ENCODE data around the gene PRKCD. TPM values are rescaled to one million over a fixed set of nuclear protein-coding genes. Genes with fewer than 3 reads are reported as not detected.

PRKCD gene
- total RNA-seq, 1 donor from 2014 or later = 17.1 TPM

DNA sequence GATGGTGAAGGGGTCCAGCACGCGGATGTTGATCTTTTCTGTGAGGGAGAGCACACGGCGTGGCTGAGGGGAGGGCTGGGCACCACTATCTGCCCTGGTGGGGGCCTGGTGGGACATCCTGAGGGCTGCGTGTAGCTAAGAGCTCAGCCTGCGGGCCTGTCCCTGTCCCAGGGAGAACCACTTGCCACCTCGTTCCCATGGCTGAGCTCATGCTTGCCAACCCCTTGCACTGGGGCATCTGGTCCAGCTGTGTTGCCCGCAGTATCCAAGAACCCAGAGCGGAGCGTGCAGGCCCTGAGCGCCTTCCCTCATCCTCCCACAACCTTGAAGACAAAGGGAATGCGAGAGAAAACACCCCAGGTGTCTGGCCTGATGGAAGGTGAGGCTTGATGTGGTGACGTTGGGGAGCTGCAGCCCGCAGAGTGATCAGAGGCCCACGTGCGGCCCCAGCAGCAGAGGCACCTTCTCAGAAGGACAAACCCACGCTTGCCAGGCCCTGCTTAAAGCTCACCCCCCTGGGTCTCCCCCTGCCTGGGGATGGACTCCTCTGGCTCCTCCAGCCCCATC lies 65.9 kb downstream of the PRKCD start:
- no peaks in the 10 kb centered on the region for H3K4me1 Mint-ChIP-seq (ENCODE audit: low read depth)
- no peaks in the 10 kb centered on the region for H3K27me3 Mint-ChIP-seq (ENCODE audit: low read depth)
- peak overlapping the region; percentile 17 for H3K27ac Mint-ChIP-seq (ENCODE audit: unreplicated experiment)
- H3K9me3 Mint-ChIP-seq (ENCODE audit: low read depth) = no peaks in the 10 kb centered on the region
- peaks cover 37% of the 10 kb centered on the region for H3K36me3 Mint-ChIP-seq (ENCODE audit: low read depth)
- DNase-seq (ENCODE audit: low spot score) = peak; percentile 69
- no peak overlapping the region for H3K4me3 Mint-ChIP-seq (ENCODE audit: unreplicated experiment)
- TF ChIP-seq, protein P1, sequence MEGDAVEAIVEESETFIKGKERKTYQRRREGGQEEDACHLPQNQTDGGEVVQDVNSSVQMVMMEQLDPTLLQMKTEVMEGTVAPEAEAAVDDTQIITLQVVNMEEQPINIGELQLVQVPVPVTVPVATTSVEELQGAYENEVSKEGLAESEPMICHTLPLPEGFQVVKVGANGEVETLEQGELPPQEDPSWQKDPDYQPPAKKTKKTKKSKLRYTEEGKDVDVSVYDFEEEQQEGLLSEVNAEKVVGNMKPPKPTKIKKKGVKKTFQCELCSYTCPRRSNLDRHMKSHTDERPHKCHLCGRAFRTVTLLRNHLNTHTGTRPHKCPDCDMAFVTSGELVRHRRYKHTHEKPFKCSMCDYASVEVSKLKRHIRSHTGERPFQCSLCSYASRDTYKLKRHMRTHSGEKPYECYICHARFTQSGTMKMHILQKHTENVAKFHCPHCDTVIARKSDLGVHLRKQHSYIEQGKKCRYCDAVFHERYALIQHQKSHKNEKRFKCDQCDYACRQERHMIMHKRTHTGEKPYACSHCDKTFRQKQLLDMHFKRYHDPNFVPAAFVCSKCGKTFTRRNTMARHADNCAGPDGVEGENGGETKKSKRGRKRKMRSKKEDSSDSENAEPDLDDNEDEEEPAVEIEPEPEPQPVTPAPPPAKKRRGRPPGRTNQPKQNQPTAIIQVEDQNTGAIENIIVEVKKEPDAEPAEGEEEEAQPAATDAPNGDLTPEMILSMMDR (IDR thresholded peaks at IDR 0.05) = no peak

DNA sequence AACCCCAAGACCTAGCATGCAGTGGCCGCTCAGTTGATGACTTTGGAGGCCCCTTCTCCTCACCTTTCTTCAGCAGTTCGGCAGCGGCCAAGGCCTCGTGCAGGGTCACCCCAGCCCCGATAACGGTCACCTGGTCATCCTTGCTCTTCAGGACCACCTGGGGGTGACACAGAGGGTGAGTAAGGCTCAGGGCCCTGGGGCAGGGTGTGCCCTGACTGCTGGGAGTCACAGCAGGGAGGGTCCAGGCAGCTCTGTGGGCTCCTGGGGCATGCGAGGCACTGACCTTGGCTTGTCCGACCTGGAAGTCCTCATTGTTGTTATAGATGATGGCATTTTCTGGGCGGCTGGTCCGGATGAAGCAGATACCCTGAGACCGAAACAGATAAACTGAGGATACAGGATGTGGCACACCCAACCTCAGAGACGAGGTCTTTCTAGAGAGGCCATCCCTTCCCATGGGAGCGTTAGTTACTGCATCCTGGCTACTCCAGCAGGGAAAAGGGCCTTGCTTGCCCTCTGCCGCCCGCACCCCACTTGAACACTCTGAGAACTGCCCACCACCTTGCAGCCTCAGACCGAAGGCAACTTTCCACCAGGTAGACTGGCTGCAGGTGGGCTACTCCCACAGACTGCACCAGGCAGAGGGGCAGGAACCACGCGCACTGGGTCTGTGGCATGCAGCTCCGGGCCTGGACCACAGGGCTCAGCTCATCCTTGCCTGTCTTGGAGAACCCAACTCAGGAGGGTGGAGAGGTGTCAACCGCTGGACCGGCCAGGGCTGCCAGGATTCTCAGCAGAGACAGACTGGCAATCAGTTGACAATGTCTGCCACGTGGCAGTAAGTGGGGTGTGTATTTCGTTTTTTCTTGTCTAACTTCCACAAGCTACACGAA lies 67.2 kb downstream of the PRKCD start:
- DNase-seq (ENCODE audit: low spot score) = peak; percentile 87
- H3K36me3 Mint-ChIP-seq (ENCODE audit: low read depth) = peaks cover 42% of the 10 kb centered on the region
- H3K9me3 Mint-ChIP-seq (ENCODE audit: low read depth) = no peaks in the 10 kb centered on the region
- H3K27me3 Mint-ChIP-seq (ENCODE audit: low read depth) = no peaks in the 10 kb centered on the region
- H3K27ac Mint-ChIP-seq (ENCODE audit: unreplicated experiment) = no peak overlapping the region
- TF ChIP-seq, protein P1 (IDR thresholded peaks at IDR 0.05) = no peak
- H3K4me1 Mint-ChIP-seq (ENCODE audit: low read depth) = peaks cover under 1% of the 10 kb centered on the region
- no peak overlapping the region for H3K4me3 Mint-ChIP-seq (ENCODE audit: unreplicated experiment)

DNA sequence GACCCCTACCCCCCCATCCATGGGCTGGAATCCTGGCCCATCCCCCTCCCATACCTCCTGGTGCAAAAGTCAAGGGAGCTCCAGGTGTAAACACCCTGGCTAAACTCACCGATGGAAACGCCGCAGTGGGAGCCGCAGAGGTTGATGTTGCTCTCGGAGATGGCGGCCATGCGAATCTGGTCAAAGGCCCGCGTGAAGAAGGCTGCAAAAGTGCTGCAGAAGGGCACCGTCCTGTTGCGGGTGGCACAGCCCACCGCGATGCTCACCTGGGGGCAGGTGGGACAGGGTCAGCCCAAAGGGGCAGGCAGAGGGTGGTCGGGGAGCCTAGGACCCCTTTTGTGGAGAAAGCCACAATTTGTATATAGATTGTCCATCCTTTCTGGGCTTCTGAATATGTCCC lies 68.2 kb downstream of the PRKCD start:
- peak; percentile 86 for DNase-seq (ENCODE audit: low spot score)
- no peaks in the 10 kb centered on the region for H3K27me3 Mint-ChIP-seq (ENCODE audit: low read depth)
- H3K4me1 Mint-ChIP-seq (ENCODE audit: low read depth) = peaks cover 3% of the 10 kb centered on the region
- H3K27ac Mint-ChIP-seq (ENCODE audit: unreplicated experiment) = no peak overlapping the region
- H3K9me3 Mint-ChIP-seq (ENCODE audit: low read depth) = no peaks in the 10 kb centered on the region
- TF ChIP-seq, protein P1 (IDR thresholded peaks at IDR 0.05) = no peak
- H3K4me3 Mint-ChIP-seq (ENCODE audit: unreplicated experiment) = no peak overlapping the region
- peaks cover 45% of the 10 kb centered on the region for H3K36me3 Mint-ChIP-seq (ENCODE audit: low read depth)

DNA sequence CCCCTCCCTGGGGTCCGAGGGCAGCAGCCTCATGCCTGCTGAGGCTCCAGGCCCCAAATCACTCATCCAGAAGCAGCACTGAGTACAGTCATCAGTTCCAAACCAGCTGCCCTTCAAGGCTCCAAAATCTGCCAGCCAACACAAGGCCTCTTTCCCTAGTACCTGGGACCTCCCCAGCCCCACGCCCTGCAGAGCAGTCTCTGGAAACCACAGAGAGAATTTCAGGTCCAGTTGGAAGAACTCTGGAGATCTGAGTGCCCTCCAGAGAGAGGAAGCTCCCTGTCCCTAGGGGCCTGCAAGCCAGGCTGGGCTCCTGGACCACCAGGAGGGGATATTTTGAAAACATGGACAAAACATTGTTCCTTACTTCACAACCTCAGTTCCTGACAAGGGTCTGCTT lies 68.6 kb downstream of the PRKCD start:
- H3K27ac Mint-ChIP-seq (ENCODE audit: unreplicated experiment) = no peak overlapping the region
- TF ChIP-seq, protein P1 (IDR thresholded peaks at IDR 0.05) = no peak
- H3K9me3 Mint-ChIP-seq (ENCODE audit: low read depth) = no peaks in the 10 kb centered on the region
- H3K4me1 Mint-ChIP-seq (ENCODE audit: low read depth) = peaks cover 3% of the 10 kb centered on the region
- H3K27me3 Mint-ChIP-seq (ENCODE audit: low read depth) = no peaks in the 10 kb centered on the region
- no peak overlapping the region for H3K4me3 Mint-ChIP-seq (ENCODE audit: unreplicated experiment)
- peaks cover 46% of the 10 kb centered on the region for H3K36me3 Mint-ChIP-seq (ENCODE audit: low read depth)
- DNase-seq (ENCODE audit: low spot score) = no peak

DNA sequence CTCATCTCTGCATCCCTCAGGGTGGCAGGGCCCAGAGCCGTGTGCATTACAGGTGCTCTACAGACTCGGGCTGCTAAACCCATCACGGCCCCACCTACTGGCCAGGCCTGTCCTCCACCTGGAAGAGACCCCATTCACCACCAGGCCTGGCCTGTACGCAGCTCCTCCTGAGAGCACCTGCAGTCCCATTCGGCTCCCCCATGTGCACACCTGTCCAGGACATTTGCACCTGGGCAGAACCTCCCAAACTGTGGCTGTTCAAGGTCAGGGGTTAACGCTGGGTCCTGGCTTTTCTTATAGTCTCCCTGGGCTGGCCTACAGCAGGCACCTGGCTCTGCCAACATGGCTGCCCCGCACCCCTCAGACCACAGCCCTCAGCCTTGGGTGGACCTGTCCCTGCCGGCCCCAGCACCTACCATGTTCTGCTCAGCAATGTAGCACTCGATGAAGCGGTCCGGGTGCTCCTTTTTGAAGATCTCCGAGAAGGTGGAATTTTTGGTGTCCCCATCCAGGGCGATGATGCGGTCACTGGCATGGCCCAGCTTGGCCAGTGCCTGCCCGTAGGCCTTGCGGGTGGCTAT lies 69.1 kb downstream of the PRKCD start:
- Mint-ChIP-seq H3K4me1 (ENCODE audit: low read depth) (peaks cover 3% of the 10 kb centered on the region), H3K27ac (ENCODE audit: unreplicated experiment) (no peak overlapping the region), H3K27me3 (ENCODE audit: low read depth) (no peaks in the 10 kb centered on the region), H3K36me3 (ENCODE audit: low read depth) (peaks cover 43% of the 10 kb centered on the region), H3K4me3 (ENCODE audit: unreplicated experiment) (no peak overlapping the region), H3K9me3 (ENCODE audit: low read depth) (no peaks in the 10 kb centered on the region)
- TF ChIP-seq, protein P1 (IDR thresholded peaks at IDR 0.05) = peak; percentile 28
- peak; percentile 72 for DNase-seq (ENCODE audit: low spot score)

Data from chondrocyte (in vitro differentiated cells).